WTC11 (cell line): Measurements from ENCODE around the gene PDPK1. TPM values are rescaled to one million over a fixed set of nuclear protein-coding genes. Genes with fewer than 3 reads are reported as not detected.
A peak's percentile ranks its signal among the peaks of the same experiment; 100 is the strongest.

ENCODE experiments used
- ATAC-seq: fragments of 200-7000 bp; cut with Tn5 transposase; 2 replicates; pipeline ENCODE4 v1.10.0; 2021; ENCODE audit warnings: mild to moderate bottlenecking, moderate library complexity
- CTCF ChIA-PET: fragments of 300-600 bp; sonication (Branson Sonifier 250); formaldehyde crosslinking; loops from one replicate; lab custom pipeline; 2021; ENCODE audit warnings: antibody characterized with exemption; lab: Charles Lee
- POLR2A ChIA-PET: fragments of 350-600 bp; sonication (Branson Sonifier 250); formaldehyde crosslinking; loops from one replicate; lab custom pipeline; 2021; ENCODE audit warnings: antibody characterized with exemption; lab: Charles Lee
- DNase-seq: peaks from one replicate; pipeline ENCODE4 v3.0.0; 2021; ENCODE audit warnings: low spot score
- H3K27ac Mint-ChIP-seq: 2 replicates; pipeline ENCODE4 v1.8.0; 2021; ENCODE audit warnings: mixed read lengths
- H3K27me3 Mint-ChIP-seq: 2 replicates; pipeline ENCODE4 v1.8.0; 2021; ENCODE audit warnings: low read depth, mild to moderate bottlenecking, moderate library complexity, mixed read lengths
- H3K36me3 Mint-ChIP-seq: 2 replicates; pipeline ENCODE4 v1.8.0; 2021; ENCODE audit warnings: mixed read lengths
- H3K4me1 Mint-ChIP-seq: 2 replicates; pipeline ENCODE4 v1.8.0; 2022; ENCODE audit warnings: mixed read lengths
- H3K4me3 Mint-ChIP-seq: 2 replicates; pipeline ENCODE4 v1.8.0; 2021; ENCODE audit warnings: mild to moderate bottlenecking, moderate library complexity, mixed read lengths
- H3K9me3 Mint-ChIP-seq: 2 replicates; pipeline ENCODE4 v1.8.0; 2021; ENCODE audit warnings: mixed read lengths
- ELF4 ChIP-seq: sonication (generic); formaldehyde crosslinking; IDR thresholded peaks from 2 replicates; pipeline ENCODE4 v1.8.1; 2022; ENCODE audit warnings: low read depth, mild to moderate bottlenecking, moderate library complexity, missing genetic modification reagents
- TCF7 ChIP-seq: sonication (generic); formaldehyde crosslinking; IDR thresholded peaks from 2 replicates; pipeline ENCODE4 v1.8.0; 2022; ENCODE audit warnings: mild to moderate bottlenecking, low read depth, missing genetic modification reagents, moderate library complexity
- TEAD4 ChIP-seq: sonication (generic); formaldehyde crosslinking; IDR thresholded peaks from 2 replicates; pipeline ENCODE4 v1.8.0; 2022; ENCODE audit warnings: mild to moderate bottlenecking, missing genetic modification reagents
- TP53 ChIP-seq: sonication (generic); formaldehyde crosslinking; IDR thresholded peaks from 2 replicates; pipeline ENCODE4 v1.8.1; 2023; ENCODE audit warnings: mild to moderate bottlenecking, missing genetic modification reagents
- ZNF121 ChIP-seq: sonication (generic); formaldehyde crosslinking; IDR thresholded peaks from 2 replicates; pipeline ENCODE4 v1.8.0; 2023; ENCODE audit warnings: missing genetic modification reagents
- ZNF219 ChIP-seq: sonication (generic); formaldehyde crosslinking; IDR thresholded peaks from 2 replicates; pipeline ENCODE4 v1.8.0; 2023; ENCODE audit warnings: missing genetic modification reagents, mild to moderate bottlenecking, borderline replicate concordance
- ZNF416 ChIP-seq: fragments of 250-450 bp; sonication (Bioruptor Pico); IDR thresholded peaks from 2 replicates; pipeline ENCODE4 v1.9.0; 2021; ENCODE audit warnings: mild to moderate bottlenecking, inconsistent platforms
- ZNF671 ChIP-seq: fragments of 250-450 bp; sonication (Bioruptor Pico); IDR thresholded peaks from 2 replicates; pipeline ENCODE4 v1.8.0; 2021; ENCODE audit warnings: mild to moderate bottlenecking
- total RNA-seq: library from RNA; stranded (reverse); gene quantifications from 3 replicates; pipeline ENCODE4 v1.2.3, GENCODE V29; 2021
- TF ChIP-seq, protein P1 (sequence below): sonication (generic); formaldehyde crosslinking; IDR thresholded peaks from 2 replicates; pipeline ENCODE4 v1.8.1; 2022; ENCODE audit warnings: mild to moderate bottlenecking, missing genetic modification reagents, moderate library complexity, borderline replicate concordance
- TF ChIP-seq, protein P2 (sequence below): fragments of 250-450 bp; sonication (Bioruptor Pico); IDR thresholded peaks from 2 replicates; pipeline ENCODE4 v1.8.0; 2021; ENCODE audit warnings: mild to moderate bottlenecking
- TF ChIP-seq, protein P3 (sequence below): fragments of 200-600 bp; IDR thresholded peaks from 2 replicates; pipeline ENCODE4 v1.8.0; 2022; ENCODE audit warnings: antibody characterized with exemption
- TF ChIP-seq, protein P4 (sequence below): sonication (generic); formaldehyde crosslinking; IDR thresholded peaks from 2 replicates; pipeline ENCODE4 v1.8.0; 2023; ENCODE audit warnings: mild to moderate bottlenecking, missing genetic modification reagents
- TF ChIP-seq, protein P5 (sequence below): fragments of 250-450 bp; sonication (Bioruptor Pico); conservative IDR thresholded peaks from 2 replicates; pipeline ENCODE4 v1.9.0; 2021; ENCODE audit warnings: mild to moderate bottlenecking
- TF ChIP-seq, protein P6 (sequence below): sonication (generic); formaldehyde crosslinking; conservative IDR thresholded peaks from 2 replicates; pipeline ENCODE4 v1.8.1; 2023; ENCODE audit warnings: mild to moderate bottlenecking, low read depth, missing genetic modification reagents, moderate library complexity
- TF ChIP-seq, protein P7 (sequence below): sonication (generic); formaldehyde crosslinking; IDR thresholded peaks from 2 replicates; pipeline ENCODE4 v1.8.1; 2023; ENCODE audit warnings: mild to moderate bottlenecking, moderate library complexity, missing genetic modification reagents

Gene PDPK1
- total RNA-seq, 1 experiment from 2014 or later, result 31.4 TPM

DNA sequence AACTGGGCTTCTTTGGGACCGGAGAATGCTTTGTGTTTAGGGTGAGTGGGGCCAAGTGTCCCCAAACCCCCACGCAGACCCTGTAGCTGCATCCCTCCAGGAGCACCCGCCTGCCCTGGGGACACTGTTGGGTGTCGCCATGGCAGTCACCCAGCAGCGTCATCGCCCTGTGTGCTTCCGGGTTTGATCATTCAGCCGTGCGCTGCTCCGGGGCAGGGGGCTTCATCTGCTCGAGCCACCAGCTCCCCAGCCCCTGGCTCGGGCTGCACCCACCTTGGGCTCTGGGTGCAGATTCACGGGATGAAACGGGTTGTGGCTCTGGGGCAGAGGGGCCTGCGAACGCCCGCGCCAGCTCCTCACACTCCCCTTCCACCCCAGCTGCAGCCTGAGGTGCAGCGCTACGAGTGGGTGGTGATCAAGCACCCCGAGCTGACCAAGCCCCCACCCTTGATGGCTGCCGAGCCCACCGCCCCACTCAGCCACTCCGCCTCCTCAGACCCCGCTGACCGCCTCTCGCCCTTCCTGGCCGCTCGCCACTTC is 37.9 kb upstream of the PDPK1 start (continued):
- TF ChIP-seq, protein P1, sequence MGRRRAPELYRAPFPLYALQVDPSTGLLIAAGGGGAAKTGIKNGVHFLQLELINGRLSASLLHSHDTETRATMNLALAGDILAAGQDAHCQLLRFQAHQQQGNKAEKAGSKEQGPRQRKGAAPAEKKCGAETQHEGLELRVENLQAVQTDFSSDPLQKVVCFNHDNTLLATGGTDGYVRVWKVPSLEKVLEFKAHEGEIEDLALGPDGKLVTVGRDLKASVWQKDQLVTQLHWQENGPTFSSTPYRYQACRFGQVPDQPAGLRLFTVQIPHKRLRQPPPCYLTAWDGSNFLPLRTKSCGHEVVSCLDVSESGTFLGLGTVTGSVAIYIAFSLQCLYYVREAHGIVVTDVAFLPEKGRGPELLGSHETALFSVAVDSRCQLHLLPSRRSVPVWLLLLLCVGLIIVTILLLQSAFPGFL (CRISPR knock-in tag), result no peak
- TF ChIP-seq TP53 (CRISPR knock-in tag) (no peak), TCF7 (no peak), ZNF416 (CRISPR knock-in tag) (no peak)
- TF ChIP-seq, protein P2, sequence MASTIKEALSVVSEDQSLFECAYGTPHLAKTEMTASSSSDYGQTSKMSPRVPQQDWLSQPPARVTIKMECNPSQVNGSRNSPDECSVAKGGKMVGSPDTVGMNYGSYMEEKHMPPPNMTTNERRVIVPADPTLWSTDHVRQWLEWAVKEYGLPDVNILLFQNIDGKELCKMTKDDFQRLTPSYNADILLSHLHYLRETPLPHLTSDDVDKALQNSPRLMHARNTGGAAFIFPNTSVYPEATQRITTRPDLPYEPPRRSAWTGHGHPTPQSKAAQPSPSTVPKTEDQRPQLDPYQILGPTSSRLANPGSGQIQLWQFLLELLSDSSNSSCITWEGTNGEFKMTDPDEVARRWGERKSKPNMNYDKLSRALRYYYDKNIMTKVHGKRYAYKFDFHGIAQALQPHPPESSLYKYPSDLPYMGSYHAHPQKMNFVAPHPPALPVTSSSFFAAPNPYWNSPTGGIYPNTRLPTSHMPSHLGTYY (CRISPR knock-in tag), result no peak
- TF ChIP-seq, protein P3, sequence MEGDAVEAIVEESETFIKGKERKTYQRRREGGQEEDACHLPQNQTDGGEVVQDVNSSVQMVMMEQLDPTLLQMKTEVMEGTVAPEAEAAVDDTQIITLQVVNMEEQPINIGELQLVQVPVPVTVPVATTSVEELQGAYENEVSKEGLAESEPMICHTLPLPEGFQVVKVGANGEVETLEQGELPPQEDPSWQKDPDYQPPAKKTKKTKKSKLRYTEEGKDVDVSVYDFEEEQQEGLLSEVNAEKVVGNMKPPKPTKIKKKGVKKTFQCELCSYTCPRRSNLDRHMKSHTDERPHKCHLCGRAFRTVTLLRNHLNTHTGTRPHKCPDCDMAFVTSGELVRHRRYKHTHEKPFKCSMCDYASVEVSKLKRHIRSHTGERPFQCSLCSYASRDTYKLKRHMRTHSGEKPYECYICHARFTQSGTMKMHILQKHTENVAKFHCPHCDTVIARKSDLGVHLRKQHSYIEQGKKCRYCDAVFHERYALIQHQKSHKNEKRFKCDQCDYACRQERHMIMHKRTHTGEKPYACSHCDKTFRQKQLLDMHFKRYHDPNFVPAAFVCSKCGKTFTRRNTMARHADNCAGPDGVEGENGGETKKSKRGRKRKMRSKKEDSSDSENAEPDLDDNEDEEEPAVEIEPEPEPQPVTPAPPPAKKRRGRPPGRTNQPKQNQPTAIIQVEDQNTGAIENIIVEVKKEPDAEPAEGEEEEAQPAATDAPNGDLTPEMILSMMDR, result no peak
- TF ChIP-seq, protein P4, sequence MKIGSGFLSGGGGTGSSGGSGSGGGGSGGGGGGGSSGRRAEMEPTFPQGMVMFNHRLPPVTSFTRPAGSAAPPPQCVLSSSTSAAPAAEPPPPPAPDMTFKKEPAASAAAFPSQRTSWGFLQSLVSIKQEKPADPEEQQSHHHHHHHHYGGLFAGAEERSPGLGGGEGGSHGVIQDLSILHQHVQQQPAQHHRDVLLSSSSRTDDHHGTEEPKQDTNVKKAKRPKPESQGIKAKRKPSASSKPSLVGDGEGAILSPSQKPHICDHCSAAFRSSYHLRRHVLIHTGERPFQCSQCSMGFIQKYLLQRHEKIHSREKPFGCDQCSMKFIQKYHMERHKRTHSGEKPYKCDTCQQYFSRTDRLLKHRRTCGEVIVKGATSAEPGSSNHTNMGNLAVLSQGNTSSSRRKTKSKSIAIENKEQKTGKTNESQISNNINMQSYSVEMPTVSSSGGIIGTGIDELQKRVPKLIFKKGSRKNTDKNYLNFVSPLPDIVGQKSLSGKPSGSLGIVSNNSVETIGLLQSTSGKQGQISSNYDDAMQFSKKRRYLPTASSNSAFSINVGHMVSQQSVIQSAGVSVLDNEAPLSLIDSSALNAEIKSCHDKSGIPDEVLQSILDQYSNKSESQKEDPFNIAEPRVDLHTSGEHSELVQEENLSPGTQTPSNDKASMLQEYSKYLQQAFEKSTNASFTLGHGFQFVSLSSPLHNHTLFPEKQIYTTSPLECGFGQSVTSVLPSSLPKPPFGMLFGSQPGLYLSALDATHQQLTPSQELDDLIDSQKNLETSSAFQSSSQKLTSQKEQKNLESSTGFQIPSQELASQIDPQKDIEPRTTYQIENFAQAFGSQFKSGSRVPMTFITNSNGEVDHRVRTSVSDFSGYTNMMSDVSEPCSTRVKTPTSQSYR (CRISPR knock-in tag), result no peak
- TF ChIP-seq, protein P5, sequence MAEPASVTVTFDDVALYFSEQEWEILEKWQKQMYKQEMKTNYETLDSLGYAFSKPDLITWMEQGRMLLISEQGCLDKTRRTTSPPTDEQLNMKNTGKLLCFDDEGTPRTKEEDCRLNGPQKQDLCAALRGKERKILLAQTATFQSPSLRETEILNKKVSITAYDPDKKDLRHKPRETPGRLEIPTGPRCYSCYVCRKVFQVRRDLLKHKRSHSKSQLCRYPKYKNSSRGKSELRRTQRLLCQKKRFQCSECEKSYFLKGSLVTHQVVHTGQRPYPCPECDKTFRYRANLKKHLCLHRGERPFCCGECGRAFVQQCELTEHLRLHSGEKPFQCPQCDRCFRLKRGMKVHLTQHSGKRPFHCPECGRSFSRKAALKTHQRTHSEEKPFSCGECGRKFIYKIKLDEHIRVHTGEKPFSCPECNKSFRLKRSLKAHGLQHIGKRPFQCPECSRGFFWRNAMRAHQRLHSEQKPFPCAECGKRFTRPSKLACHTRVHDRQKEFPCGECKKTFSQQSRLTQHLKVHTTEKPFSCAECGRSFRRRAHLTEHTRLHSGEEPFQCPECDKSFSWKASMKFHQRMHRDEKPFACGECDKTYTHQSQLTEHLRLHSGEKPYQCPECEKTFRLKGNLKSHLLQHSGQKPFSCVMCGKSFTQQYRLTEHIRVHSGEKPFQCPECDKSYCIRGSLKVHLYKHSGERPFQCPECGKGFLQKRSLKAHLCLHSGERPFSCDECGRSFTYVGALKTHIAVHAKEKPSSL (CRISPR knock-in tag), result no peak
- TF ChIP-seq, protein P6, sequence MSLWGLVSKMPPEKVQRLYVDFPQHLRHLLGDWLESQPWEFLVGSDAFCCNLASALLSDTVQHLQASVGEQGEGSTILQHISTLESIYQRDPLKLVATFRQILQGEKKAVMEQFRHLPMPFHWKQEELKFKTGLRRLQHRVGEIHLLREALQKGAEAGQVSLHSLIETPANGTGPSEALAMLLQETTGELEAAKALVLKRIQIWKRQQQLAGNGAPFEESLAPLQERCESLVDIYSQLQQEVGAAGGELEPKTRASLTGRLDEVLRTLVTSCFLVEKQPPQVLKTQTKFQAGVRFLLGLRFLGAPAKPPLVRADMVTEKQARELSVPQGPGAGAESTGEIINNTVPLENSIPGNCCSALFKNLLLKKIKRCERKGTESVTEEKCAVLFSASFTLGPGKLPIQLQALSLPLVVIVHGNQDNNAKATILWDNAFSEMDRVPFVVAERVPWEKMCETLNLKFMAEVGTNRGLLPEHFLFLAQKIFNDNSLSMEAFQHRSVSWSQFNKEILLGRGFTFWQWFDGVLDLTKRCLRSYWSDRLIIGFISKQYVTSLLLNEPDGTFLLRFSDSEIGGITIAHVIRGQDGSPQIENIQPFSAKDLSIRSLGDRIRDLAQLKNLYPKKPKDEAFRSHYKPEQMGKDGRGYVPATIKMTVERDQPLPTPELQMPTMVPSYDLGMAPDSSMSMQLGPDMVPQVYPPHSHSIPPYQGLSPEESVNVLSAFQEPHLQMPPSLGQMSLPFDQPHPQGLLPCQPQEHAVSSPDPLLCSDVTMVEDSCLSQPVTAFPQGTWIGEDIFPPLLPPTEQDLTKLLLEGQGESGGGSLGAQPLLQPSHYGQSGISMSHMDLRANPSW (CRISPR knock-in tag), result no peak
- TF ChIP-seq, all 79 proteins: peak for 0

DNA sequence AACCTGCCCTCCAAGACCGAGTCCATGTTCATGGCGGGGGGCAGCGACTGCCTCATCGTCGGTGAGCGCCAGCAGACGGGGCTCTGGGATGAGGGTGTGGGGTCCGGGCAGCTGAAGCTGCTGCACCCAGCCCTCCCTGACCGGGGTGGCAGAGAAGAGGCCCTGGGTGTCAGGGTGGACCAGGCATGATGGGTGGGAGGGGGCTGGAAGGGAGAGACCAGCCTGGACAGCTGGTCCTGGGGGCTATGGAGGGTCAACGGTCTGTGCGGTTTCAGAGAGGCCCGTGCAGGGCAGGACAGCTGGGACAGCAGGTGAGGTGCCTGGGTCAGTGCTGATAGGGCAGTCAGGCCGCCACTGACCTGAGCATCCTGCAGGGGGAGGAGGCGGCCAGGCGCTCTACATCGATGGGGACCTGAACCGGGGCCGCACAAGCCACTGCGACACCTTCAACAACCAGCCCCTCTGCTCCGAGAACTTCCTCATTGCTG is 37.3 kb upstream of the PDPK1 start:
- TF ChIP-seq ZNF219 (CRISPR knock-in tag) (no peak), ZNF416 (CRISPR knock-in tag) (no peak), TEAD4 (CRISPR knock-in tag) (no peak), ZNF121 (CRISPR knock-in tag) (no peak), ZNF671 (no peak), TCF7 (no peak), ELF4 (no peak)
- TF ChIP-seq, protein P7, sequence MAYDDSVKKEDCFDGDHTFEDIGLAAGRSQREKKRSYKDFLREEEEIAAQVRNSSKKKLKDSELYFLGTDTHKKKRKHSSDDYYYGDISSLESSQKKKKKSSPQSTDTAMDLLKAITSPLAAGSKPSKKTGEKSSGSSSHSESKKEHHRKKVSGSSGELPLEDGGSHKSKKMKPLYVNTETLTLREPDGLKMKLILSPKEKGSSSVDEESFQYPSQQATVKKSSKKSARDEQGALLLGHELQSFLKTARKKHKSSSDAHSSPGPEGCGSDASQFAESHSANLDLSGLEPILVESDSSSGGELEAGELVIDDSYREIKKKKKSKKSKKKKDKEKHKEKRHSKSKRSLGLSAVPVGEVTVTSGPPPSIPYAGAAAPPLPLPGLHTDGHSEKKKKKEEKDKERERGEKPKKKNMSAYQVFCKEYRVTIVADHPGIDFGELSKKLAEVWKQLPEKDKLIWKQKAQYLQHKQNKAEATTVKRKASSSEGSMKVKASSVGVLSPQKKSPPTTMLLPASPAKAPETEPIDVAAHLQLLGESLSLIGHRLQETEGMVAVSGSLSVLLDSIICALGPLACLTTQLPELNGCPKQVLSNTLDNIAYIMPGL (CRISPR knock-in tag), result no peak
- TF ChIP-seq, protein P4 (CRISPR knock-in tag), result no peak
- Mint-ChIP-seq H3K4me3 (no peak overlapping the region), H3K4me1 (peaks cover 4% of the 10 kb centered on the region), H3K9me3 (no peaks in the 10 kb centered on the region), H3K27ac (no peak overlapping the region), H3K36me3 (peaks cover 5% of the 10 kb centered on the region), H3K27me3 (no peaks in the 10 kb centered on the region)
- ATAC-seq (peak; percentile 5; the same call in 1 of the 2 replicates), DNase-seq (peak; percentile 41)
- CTCF ChIA-PET, result interaction anchor here (0.5 to 3.5 kb wide), 39 partner anchors 8 to 497 kb away, joined by 3 to 57 read pairs (median 8); partner anchors contain the start of genes ABCA3, AMDHD2, ATP6V0C and CCNF
- POLR2A ChIA-PET, result interaction anchor here (1.4 to 1.5 kb wide), 2 partner anchors 41 to 249 kb away, joined by 5 to 13 read pairs; partner anchors contain the start of genes ECI1 and TEDC2
